Effector memory CD8-positive, alpha-beta T cell (primary cell): ENCODE measurements around the gene SCAI.
"Not testable (repeated sequence)": the region's sequence is repeated elsewhere in the genome, so short reads cannot be mapped to it uniquely, and the experiment has no call there.

ENCODE experiments used
- ATAC-seq: fragments of 150-1000 bp; cut with Tn5 transposase; replicated peaks from 2 replicates; pipeline ENCODE4 v1.10.0; 2021; ENCODE audit warnings: mild to moderate bottlenecking, moderate library complexity
- DNase-seq, 3 experiments: peaks; one replicate each; pipeline ENCODE4 v3.0.0; 2021
- H3K27ac Mint-ChIP-seq, 2 donors: one replicate each; pipeline ENCODE4 v1.8.0; 2022; ENCODE audit warnings: mild to moderate bottlenecking in 2 of 2, mixed read lengths in 2 of 2, moderate library complexity in 2 of 2
- H3K27me3 Mint-ChIP-seq, 2 donors: one replicate each; pipeline ENCODE4 v1.8.0; 2022; ENCODE audit warnings: mixed read lengths in 2 of 2
- H3K36me3 Mint-ChIP-seq: one replicate; pipeline ENCODE4 v1.8.0; 2022; ENCODE audit warnings: mild to moderate bottlenecking, moderate library complexity, mixed read lengths; ENCODE audit not compliant: insufficient read depth
- H3K4me1 Mint-ChIP-seq, 2 donors: one replicate each; pipeline ENCODE4 v1.8.0; 2022; ENCODE audit warnings: low read depth in 2 of 2, mixed read lengths in 2 of 2
- H3K4me3 Mint-ChIP-seq, 2 donors: one replicate each; pipeline ENCODE4 v1.8.0; 2022; ENCODE audit warnings: mild to moderate bottlenecking in 2 of 2, mixed read lengths in 2 of 2, moderate library complexity in 2 of 2
- H3K9me3 Mint-ChIP-seq, 2 donors: one replicate each; pipeline ENCODE4 v1.8.0; 2022; ENCODE audit warnings: mixed read lengths in 2 of 2

SCAI gene

GRCh38 chr9:125110464-125110863 lies 32.9 kb downstream of the SCAI start:
- H3K4me1 Mint-ChIP-seq: no peaks in the 10 kb centered on the region
- no peak overlapping the region for H3K4me3 Mint-ChIP-seq
- peaks cover 4% of the 10 kb centered on the region for H3K36me3 Mint-ChIP-seq
- DNase-seq: no peak
- no peak for ATAC-seq
- no peak overlapping the region for H3K27ac Mint-ChIP-seq
- peaks cover 4 to 6% of the 10 kb centered on the region in 2 donors for H3K9me3 Mint-ChIP-seq
- H3K27me3 Mint-ChIP-seq: no peaks in the 10 kb centered on the region

- H3K27me3 Mint-ChIP-seq, H3K4me3 Mint-ChIP-seq, H3K9me3 Mint-ChIP-seq, H3K36me3 Mint-ChIP-seq, ATAC-seq, DNase-seq, H3K27ac Mint-ChIP-seq, H3K4me1 Mint-ChIP-seq: not testable (repeated sequence)
These were observed 34.8 kb downstream of the SCAI start for GRCh38 chr9:125108541-125108940.

GRCh38 chr9:125106285-125106893 lies 36.9 kb downstream of the SCAI start:
- no peaks in the 10 kb centered on the region for H3K27me3 Mint-ChIP-seq
- H3K36me3 Mint-ChIP-seq: peaks cover 7% of the 10 kb centered on the region
- H3K4me3 Mint-ChIP-seq: no peak overlapping the region
- DNase-seq (no peak), ATAC-seq (no peak)
- peaks cover 0 to under 1% of the 10 kb centered on the region in 2 donors for H3K9me3 Mint-ChIP-seq
- no peak overlapping the region for H3K27ac Mint-ChIP-seq
- peaks cover 4 to 10% of the 10 kb centered on the region in 2 donors for H3K4me1 Mint-ChIP-seq

DNA sequence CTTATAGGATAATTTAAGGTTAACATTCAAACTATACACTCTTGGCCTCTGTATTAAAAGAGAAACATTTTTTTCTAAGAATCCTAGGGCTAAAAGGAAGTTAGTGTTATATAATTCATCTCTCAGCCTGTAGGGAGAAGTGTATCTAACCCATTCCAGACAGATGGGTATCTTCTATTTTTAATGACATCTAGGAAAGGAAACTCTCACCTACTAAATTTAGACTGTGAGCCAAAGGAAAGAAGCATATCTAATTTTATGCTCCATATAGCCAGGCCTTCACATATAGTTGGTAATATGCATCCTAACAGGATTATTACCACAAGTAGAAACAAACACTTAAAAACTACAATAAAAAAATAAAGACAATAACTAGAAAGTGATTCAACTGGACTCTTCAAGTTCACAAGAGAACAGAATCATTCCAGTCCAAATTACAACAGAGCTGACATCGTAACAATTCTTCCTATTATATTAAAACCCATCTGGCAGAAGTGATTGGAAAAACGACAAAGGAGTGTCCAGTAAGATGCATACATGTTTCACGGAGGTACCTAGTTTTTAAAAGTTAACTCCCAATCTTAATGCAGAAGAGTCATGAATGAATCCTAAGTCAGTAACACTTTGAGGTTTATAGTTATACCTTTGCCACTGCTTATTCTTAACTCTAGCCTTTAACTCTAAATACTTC lies 39.4 kb downstream of the SCAI start:
- Mint-ChIP-seq H3K4me1 (peaks cover 5 to 15% of the 10 kb centered on the region in 2 donors), H3K27me3 (no peaks in the 10 kb centered on the region), H3K4me3 (no peak overlapping the region), H3K36me3 (peaks cover 2% of the 10 kb centered on the region), H3K9me3 (no peaks in the 10 kb centered on the region), H3K27ac (peak overlapping the region in 1 of 2 donors; percentile 62)
- no peak for ATAC-seq
- no peak for DNase-seq

- no peak overlapping the region for H3K4me3 Mint-ChIP-seq
- no peak for DNase-seq
- H3K4me1 Mint-ChIP-seq: peaks cover 5 to 15% of the 10 kb centered on the region in 2 donors
- H3K9me3 Mint-ChIP-seq: no peaks in the 10 kb centered on the region
- peak overlapping the region in 1 of 2 donors; percentile 62 for H3K27ac Mint-ChIP-seq
- no peaks in the 10 kb centered on the region for H3K27me3 Mint-ChIP-seq
- H3K36me3 Mint-ChIP-seq: peaks cover 2% of the 10 kb centered on the region
- no peak for ATAC-seq
These were observed 40.3 kb downstream of the SCAI start for GRCh38 chr9:125103021-125103420.

DNA sequence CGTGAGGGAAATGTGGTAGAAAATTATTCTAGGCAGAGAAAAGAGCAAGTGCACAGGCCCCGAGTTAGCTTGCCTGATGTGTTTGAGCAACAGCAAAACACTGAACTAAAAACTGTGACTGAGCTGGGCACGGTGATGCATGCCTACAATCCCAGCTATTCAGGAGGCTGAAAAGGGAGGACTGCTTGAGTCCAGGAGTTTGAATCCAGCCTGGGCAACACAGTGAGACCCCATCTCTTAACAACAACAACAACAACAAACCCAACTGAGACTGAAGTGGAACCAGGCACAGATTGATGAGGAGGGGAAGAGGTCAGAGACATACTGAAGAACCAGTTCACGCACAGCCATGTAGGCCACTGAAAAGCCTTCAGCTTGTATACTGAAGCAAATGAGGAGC lies 42.5 kb downstream of the SCAI start:
- peaks cover 2% of the 10 kb centered on the region for H3K36me3 Mint-ChIP-seq
- H3K27ac Mint-ChIP-seq: no peak overlapping the region
- peaks cover 4 to 7% of the 10 kb centered on the region in 2 donors for H3K9me3 Mint-ChIP-seq
- peaks cover 10 to 15% of the 10 kb centered on the region in 2 donors for H3K4me1 Mint-ChIP-seq
- H3K4me3 Mint-ChIP-seq: no peak overlapping the region
- ATAC-seq (no peak), DNase-seq (no peak)
- H3K27me3 Mint-ChIP-seq: no peaks in the 10 kb centered on the region

DNA sequence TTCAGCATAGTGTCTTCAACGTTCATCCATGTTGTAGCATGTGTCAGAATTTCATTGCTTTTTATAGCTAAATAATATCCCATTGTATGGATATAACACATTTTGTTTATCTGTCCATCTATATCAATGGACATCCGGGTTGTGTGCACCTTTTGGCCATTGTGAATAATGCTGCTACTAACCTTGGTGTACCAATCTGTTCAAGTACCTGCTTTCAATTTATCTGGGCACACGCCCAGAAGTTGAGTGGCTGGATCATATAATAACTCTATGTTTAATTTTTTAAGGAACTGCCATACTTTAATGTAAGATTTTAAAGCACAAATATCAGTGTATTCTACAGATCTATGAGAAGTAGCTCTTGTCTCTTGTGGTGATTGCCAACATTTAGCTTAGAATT lies 43.5 kb downstream of the SCAI start:
- H3K27ac Mint-ChIP-seq: no peak overlapping the region

DNA sequence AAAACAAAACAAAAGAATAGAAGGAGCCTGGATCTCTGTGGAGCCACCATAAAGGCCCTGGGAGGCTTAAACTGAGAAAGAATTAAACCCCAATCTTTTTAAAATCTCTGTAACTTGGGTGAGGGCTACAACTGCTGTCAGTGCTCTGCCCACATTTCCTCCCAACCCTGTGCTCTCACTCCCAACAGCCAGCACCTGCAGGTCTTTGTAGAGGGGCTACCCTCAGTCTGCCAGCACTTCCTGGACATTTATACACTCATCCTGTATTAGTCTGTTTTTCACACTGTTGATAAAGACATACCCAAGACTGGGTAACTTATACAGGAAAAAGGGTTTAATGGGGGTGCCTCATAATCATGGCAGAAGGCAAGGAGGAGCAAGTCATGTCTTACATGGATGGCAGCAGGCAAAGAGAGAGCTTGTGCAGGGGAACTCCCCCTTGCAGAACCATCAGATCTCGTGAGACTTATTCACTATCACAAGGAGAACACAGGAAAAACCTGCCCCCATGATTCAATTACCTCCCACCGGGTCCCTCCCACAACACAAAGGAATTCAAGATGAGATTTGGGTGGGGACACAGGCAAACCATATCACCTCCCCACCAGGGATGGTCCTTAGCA lies 47.4 kb downstream of the SCAI start:
- H3K4me3 Mint-ChIP-seq: no peak overlapping the region
- H3K4me1 Mint-ChIP-seq: peaks cover 10 to 14% of the 10 kb centered on the region in 2 donors
- peaks cover 4 to 7% of the 10 kb centered on the region in 2 donors for H3K9me3 Mint-ChIP-seq
- H3K27ac Mint-ChIP-seq: peak overlapping the region; percentile 13 to 21
- no peaks in the 10 kb centered on the region for H3K27me3 Mint-ChIP-seq
- no peak for ATAC-seq
- no peaks in the 10 kb centered on the region for H3K36me3 Mint-ChIP-seq
- DNase-seq: no peak

More for the DNA sequence above, 43.5 kb downstream of the SCAI start:
- DNase-seq (no peak), ATAC-seq (no peak)
- H3K4me1 Mint-ChIP-seq: peaks cover 12 to 19% of the 10 kb centered on the region in 2 donors
- no peaks in the 10 kb centered on the region for H3K27me3 Mint-ChIP-seq
- no peak overlapping the region for H3K4me3 Mint-ChIP-seq
- peaks cover under 1% of the 10 kb centered on the region for H3K36me3 Mint-ChIP-seq
- peaks cover 4 to 7% of the 10 kb centered on the region in 2 donors for H3K9me3 Mint-ChIP-seq

DNA sequence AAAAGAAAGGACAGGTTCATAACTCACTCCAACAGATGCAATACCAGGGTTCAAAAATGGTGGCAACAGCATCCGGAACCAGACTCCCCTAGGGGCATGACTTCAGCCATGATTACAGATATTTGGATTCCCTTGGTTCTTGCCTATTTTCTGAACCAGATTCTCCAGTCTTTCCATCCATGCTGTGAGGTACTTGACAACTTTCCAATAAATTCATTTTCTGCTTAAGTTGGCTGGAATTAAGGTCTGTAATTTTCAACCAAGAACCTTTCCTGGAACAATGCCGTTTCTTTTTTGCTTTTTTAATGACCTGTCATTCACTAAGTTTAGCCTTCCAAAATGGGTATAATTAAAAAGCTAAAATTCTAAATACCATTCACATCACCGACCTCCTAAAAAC lies 52.2 kb downstream of the SCAI start:
- no peaks in the 10 kb centered on the region for H3K36me3 Mint-ChIP-seq
- H3K4me1 Mint-ChIP-seq: peaks cover 9 to 18% of the 10 kb centered on the region in 2 donors
- H3K27me3 Mint-ChIP-seq: no peaks in the 10 kb centered on the region

DNA sequence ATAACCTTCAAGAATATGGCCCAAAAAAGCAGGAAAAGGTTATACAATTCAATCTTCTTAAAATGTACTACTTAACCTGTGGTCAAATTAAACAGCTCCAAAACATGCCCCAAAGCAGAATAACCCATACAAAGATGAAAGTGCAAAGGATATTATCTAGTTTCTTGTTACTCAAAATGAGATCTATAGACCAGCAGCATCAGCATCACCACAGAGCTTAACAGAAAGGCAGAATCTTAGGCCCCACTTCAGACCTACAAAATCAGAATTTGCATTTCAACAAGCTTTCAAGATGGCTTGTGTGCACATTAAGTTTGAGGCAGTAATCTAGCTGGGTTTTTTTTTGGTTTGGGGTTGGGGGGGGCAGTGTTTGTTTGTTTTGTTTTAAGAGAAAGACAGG lies 54.0 kb downstream of the SCAI start:
- Mint-ChIP-seq H3K27me3 (no peaks in the 10 kb centered on the region), H3K36me3 (peaks cover 2% of the 10 kb centered on the region), H3K4me1 (peaks cover 4 to 14% of the 10 kb centered on the region in 2 donors), H3K4me3 (no peak overlapping the region), H3K9me3 (no peaks in the 10 kb centered on the region), H3K27ac (peak overlapping the region in 1 of 2 donors; percentile 66)
- no peak for DNase-seq
- no peak for ATAC-seq

More for the DNA sequence above, 52.2 kb downstream of the SCAI start:
- peaks cover 0 to 2% of the 10 kb centered on the region in 2 donors for H3K9me3 Mint-ChIP-seq
- H3K4me3 Mint-ChIP-seq: no peak overlapping the region
- ATAC-seq: no peak
- no peak for DNase-seq
- no peak overlapping the region for H3K27ac Mint-ChIP-seq

DNA sequence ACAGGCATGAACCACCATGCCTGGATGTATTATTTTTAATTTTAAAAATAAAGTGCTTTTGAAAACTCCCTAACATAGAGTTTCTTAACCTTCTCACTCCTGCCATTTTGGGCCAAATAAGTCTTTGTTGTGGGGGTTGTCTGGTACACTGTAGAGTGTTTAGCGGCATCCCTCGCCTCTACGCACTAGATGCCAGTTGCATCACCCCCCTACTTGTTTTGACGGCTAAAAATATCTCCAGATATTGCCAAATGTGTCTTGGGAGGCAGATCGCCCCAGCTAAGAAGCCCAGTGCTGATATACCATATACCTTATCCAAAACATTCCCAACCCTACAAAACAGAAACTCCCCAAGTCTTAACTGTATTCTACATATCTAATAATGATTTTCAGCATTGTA lies 54.6 kb downstream of the SCAI start:
- Mint-ChIP-seq H3K36me3 (peaks cover 4% of the 10 kb centered on the region), H3K9me3 (no peaks in the 10 kb centered on the region), H3K4me1 (peaks cover 2 to 12% of the 10 kb centered on the region in 2 donors), H3K27me3 (no peaks in the 10 kb centered on the region), H3K4me3 (no peak overlapping the region), H3K27ac (peak overlapping the region in 1 of 2 donors; percentile 66)
- ATAC-seq (no peak), DNase-seq (no peak)

DNA sequence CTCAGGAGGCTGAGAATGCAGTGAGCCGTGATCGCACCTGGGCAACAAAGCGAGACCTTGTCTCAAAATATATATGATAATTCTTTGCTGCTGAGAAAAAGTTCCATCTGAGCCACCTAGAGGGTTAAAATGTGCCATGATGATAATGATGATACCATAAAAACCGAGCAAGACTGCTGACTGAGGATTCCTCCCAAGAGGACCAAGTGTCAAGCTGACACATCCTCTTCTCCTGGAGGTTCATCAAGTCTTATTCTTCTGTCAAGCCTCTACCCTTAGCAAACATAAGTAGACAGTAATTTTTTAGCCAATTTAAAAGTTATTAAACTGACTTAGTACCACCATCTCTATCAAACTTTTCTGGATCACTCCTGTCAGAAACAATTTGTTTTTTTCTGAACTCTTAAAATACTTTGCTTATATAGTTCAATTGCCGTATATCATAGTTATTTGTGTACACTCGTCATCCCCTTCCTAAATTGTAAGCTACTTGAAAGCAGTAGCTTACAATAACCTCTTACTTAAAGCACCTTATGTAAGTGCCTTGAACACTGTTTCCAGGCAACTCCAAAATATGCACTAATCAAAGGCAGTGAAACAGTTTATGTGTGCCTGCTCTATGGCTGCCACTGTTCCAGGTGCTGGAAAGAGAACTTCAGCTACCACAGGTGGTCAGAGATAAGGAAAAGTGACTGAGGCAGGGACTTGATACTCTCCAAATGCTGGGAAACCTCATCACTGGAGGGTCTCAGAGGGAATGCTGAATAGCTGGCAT lies 57.4 kb downstream of the SCAI start:
- no peak overlapping the region for H3K27ac Mint-ChIP-seq
- no peak for DNase-seq
- peaks cover 0 to 4% of the 10 kb centered on the region in 2 donors for H3K9me3 Mint-ChIP-seq
- ATAC-seq: no peak
- no peak overlapping the region for H3K4me3 Mint-ChIP-seq
- H3K4me1 Mint-ChIP-seq: peaks cover 3 to 10% of the 10 kb centered on the region in 2 donors
- peaks cover 4% of the 10 kb centered on the region for H3K36me3 Mint-ChIP-seq
- no peaks in the 10 kb centered on the region for H3K27me3 Mint-ChIP-seq

GRCh38 chr9:125082197-125082596 lies 61.1 kb downstream of the SCAI start:
- H3K27ac Mint-ChIP-seq, H3K4me1 Mint-ChIP-seq, H3K9me3 Mint-ChIP-seq, H3K4me3 Mint-ChIP-seq, H3K27me3 Mint-ChIP-seq, ATAC-seq, H3K36me3 Mint-ChIP-seq, DNase-seq: not testable (repeated sequence)
